DND-41 (cell line): Measurements from ENCODE around the gene ARID2.

ENCODE experiments used
- ATAC-seq: fragments of 200-7000 bp; cut with Tn5 transposase; 3 replicates; pipeline ENCODE4 v1.9.1; 2021; ENCODE audit warnings: low read depth; ENCODE audit not compliant: insufficient read depth
- DNase-seq: peaks from one replicate; pipeline ENCODE4 v3.0.0-alpha.2; 2020
- H2AFZ ChIP-seq: 2 replicates; pipeline ENCODE4 v1.6.0; 2012; ENCODE audit warnings: low read depth, low read length
- H3K27ac ChIP-seq: 2 replicates; pipeline ENCODE4 v1.5.1; 2012; ENCODE audit warnings: low read length, inconsistent platforms
- H3K27me3 ChIP-seq: fragments of 200-600 bp; sonication (generic); 2 replicates; pipeline ENCODE4 v1.6.0; 2012; ENCODE audit warnings: low read length, mild to moderate bottlenecking, inconsistent platforms; ENCODE audit not compliant: insufficient read depth, poor library complexity
- H3K36me3 ChIP-seq: 2 replicates; pipeline ENCODE4 v1.5.1; 2012; ENCODE audit warnings: low read length, inconsistent platforms; ENCODE audit not compliant: insufficient read depth
- H3K4me1 ChIP-seq: 2 replicates; pipeline ENCODE4 v1.5.1; 2012; ENCODE audit warnings: mild to moderate bottlenecking, low read length; ENCODE audit not compliant: insufficient read depth
- H3K4me2 ChIP-seq: 2 replicates; pipeline ENCODE4 v1.6.0; 2012; ENCODE audit warnings: mild to moderate bottlenecking, moderate library complexity, low read length, inconsistent platforms; ENCODE audit not compliant: insufficient read depth
- H3K4me3 ChIP-seq, 2 experiments: fragments of 200-600 bp in 1 of 2; shearing (Covaris generic) in 1 of 2; 2 replicates each; pipeline ENCODE4 v1.5.1; 2012 to 2016; ENCODE audit warnings: inconsistent platforms in 2 of 2, low read length in 2 of 2, mild to moderate bottlenecking in 2 of 2, low read depth in 1 of 2, moderate library complexity in 1 of 2
- H3K79me2 ChIP-seq: 2 replicates; pipeline ENCODE4 v1.6.0; 2012; ENCODE audit warnings: low read length, inconsistent platforms; ENCODE audit not compliant: insufficient read depth
- H3K9ac ChIP-seq: 2 replicates; pipeline ENCODE4 v1.6.0; 2012; ENCODE audit warnings: low read depth, mild to moderate bottlenecking, inconsistent platforms, low read length, moderate library complexity
- H3K9me3 ChIP-seq: 2 replicates; pipeline ENCODE4 v1.5.1; 2012; ENCODE audit warnings: low read length, moderate library complexity, mild to moderate bottlenecking, inconsistent platforms; ENCODE audit not compliant: insufficient read depth, severe bottlenecking
- H4K20me1 ChIP-seq: 2 replicates; pipeline ENCODE4 v1.6.0; 2012; ENCODE audit warnings: low read length; ENCODE audit not compliant: insufficient read depth
- CTCF ChIP-seq: IDR thresholded peaks from 2 replicates; pipeline ENCODE4 v1.5.1; 2012; ENCODE audit warnings: borderline replicate concordance, low read length, moderate library complexity, mild to moderate bottlenecking; ENCODE audit not compliant: poor library complexity, severe bottlenecking; ENCODE audit errors: extremely low read depth
- EZH2 ChIP-seq: IDR thresholded peaks from 3 replicates; pipeline ENCODE4 v1.6.1; 2012; ENCODE audit warnings: borderline replicate concordance, low read depth, mild to moderate bottlenecking, moderate library complexity, low read length, inconsistent platforms; ENCODE audit not compliant: severe bottlenecking

The ARID2 gene

GRCh38 chr12:45732250-45732649 lies 2.7 kb downstream of the ARID2 start:
- Histone ChIP-seq H3K27ac (peak overlapping the region; percentile 93), H3K27me3 (no peaks in the 10 kb centered on the region), H3K36me3 (peaks cover 40% of the 10 kb centered on the region), H3K4me2 (peak overlapping the region; percentile 62), H4K20me1 (peaks cover 11% of the 10 kb centered on the region; the same call in 1 of the 2 replicates), H3K9ac (peak overlapping the region; percentile 98), H3K79me2 (peaks cover 84% of the 10 kb centered on the region), H3K9me3 (no peaks in the 10 kb centered on the region), H3K4me3 (peak overlapping the region; percentile 65 to 86; a peak in 3 of 4 replicates), H3K4me1 (peaks cover 44% of the 10 kb centered on the region), H2AFZ (no peak overlapping the region)
- TF ChIP-seq CTCF (no peak), EZH2 (no peak)
- ATAC-seq, result no peak
- peak; percentile 43 for DNase-seq

DNA sequence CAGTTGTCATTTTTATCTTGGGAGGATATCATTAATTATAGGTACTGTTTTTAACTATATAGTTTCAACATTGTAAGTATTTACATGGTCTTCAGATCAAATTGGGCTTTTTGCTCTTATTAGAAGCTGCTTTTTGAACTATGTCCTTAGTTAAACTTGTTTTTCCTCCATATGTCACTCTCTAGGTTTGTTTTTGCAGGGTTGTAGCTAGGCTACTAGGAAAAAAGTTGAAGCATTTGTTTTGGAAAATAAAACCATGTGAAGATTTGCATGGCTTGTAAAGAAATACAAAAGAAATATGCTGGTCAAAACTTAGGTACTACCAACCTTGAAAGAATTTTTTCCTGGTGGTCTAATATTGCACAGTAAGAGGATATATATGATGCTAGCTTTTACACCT lies 3.4 kb downstream of the ARID2 start:
- peaks cover 45% of the 10 kb centered on the region for H3K4me1 ChIP-seq
- peak overlapping the region; percentile 58 for H3K27ac ChIP-seq
- no peaks in the 10 kb centered on the region for H3K27me3 ChIP-seq
- peaks cover 89% of the 10 kb centered on the region for H3K79me2 ChIP-seq
- H3K9ac ChIP-seq, result peak overlapping the region; percentile 98
- peak overlapping the region; percentile 65 to 86 for H3K4me3 ChIP-seq
- no peak overlapping the region for H2AFZ ChIP-seq
- TF ChIP-seq CTCF, result no peak
- TF ChIP-seq EZH2, result no peak
- peaks cover 14% of the 10 kb centered on the region; the same call in 1 of the 2 replicates for H4K20me1 ChIP-seq
- no peaks in the 10 kb centered on the region for H3K9me3 ChIP-seq
- ATAC-seq (no peak), DNase-seq (no peak)
- H3K36me3 ChIP-seq, result peaks cover 47% of the 10 kb centered on the region
- H3K4me2 ChIP-seq, result peak overlapping the region; percentile 62

- ATAC-seq (no peak), DNase-seq (no peak)
- H3K9me3 ChIP-seq, result no peaks in the 10 kb centered on the region
- no peak overlapping the region for H3K27ac ChIP-seq
- H3K27me3 ChIP-seq, result no peaks in the 10 kb centered on the region
- H2AFZ ChIP-seq, result no peak overlapping the region
- no peak overlapping the region for H3K4me3 ChIP-seq
- H3K79me2 ChIP-seq, result peaks cover 100% of the 10 kb centered on the region
- no peak for TF ChIP-seq EZH2
- no peak for TF ChIP-seq CTCF
- peak overlapping the region; percentile 15; the same call in 1 of the 2 replicates for H3K4me2 ChIP-seq
- peaks cover 34% of the 10 kb centered on the region for H3K4me1 ChIP-seq
- H3K9ac ChIP-seq, result no peak overlapping the region
- H4K20me1 ChIP-seq, result peaks cover 21% of the 10 kb centered on the region; the same call in 1 of the 2 replicates
- peaks cover 60% of the 10 kb centered on the region for H3K36me3 ChIP-seq
Observed at GRCh38 chr12:45737638-45738037, 8.1 kb downstream of the ARID2 start.

GRCh38 chr12:45742590-45742989 lies 13.1 kb downstream of the ARID2 start:
- TF ChIP-seq EZH2 (no peak), CTCF (no peak)
- H3K9ac ChIP-seq, result no peak overlapping the region
- H3K27me3 ChIP-seq, result no peaks in the 10 kb centered on the region
- no peak overlapping the region for H3K4me2 ChIP-seq
- no peak overlapping the region for H3K4me3 ChIP-seq
- H3K4me1 ChIP-seq, result 0 out of 2 replicates have a peak, but pooled peaks cover 9% of the 10 kb centered on the region
- H3K9me3 ChIP-seq, result no peaks in the 10 kb centered on the region
- H3K36me3 ChIP-seq, result peaks cover 32% of the 10 kb centered on the region
- peaks cover 30% of the 10 kb centered on the region; the same call in 1 of the 2 replicates for H4K20me1 ChIP-seq
- peaks cover 100% of the 10 kb centered on the region for H3K79me2 ChIP-seq
- no peak for DNase-seq
- no peak overlapping the region for H2AFZ ChIP-seq
- no peak for ATAC-seq
- H3K27ac ChIP-seq, result no peak overlapping the region
